Immature natural killer cell (primary cell): Measurements from ENCODE around the gene ANKRD44. TPM values are rescaled to one million over a fixed set of nuclear protein-coding genes. Genes with fewer than 3 reads are reported as not detected.

ENCODE experiments used
- DNase-seq, 3 donors: peaks; one replicate each; pipeline ENCODE4 v3.0.0; 2022; ENCODE audit warnings: mixed read lengths in 1 of 3
- H3K27ac Mint-ChIP-seq, 6 donors: one replicate each; pipeline ENCODE4 v1.8.0; 2020; ENCODE audit warnings: mixed read lengths in 6 of 6, mild to moderate bottlenecking in 5 of 6, inconsistent platforms in 4 of 6, moderate library complexity in 3 of 6
- H3K27me3 Mint-ChIP-seq, 3 donors: one replicate each; pipeline ENCODE4 v1.8.0; 2020 to 2021; ENCODE audit warnings: low read depth in 3 of 3, mild to moderate bottlenecking in 3 of 3, mixed read lengths in 3 of 3, moderate library complexity in 3 of 3, inconsistent platforms in 1 of 3
- H3K36me3 Mint-ChIP-seq, 3 donors: one replicate each; pipeline ENCODE4 v1.8.0; 2020; ENCODE audit warnings: mixed read lengths in 3 of 3, inconsistent platforms in 2 of 3, mild to moderate bottlenecking in 2 of 3
- H3K4me1 Mint-ChIP-seq, 2 donors: one replicate each; pipeline ENCODE4 v1.8.0; 2020; ENCODE audit warnings: inconsistent platforms in 2 of 2, mild to moderate bottlenecking in 2 of 2, mixed read lengths in 2 of 2, moderate library complexity in 1 of 2
- H3K4me3 Mint-ChIP-seq, 5 donors: one replicate each; pipeline ENCODE4 v1.8.0; 2020; ENCODE audit warnings: mild to moderate bottlenecking in 5 of 5, mixed read lengths in 5 of 5, inconsistent platforms in 3 of 5, moderate library complexity in 3 of 5
- H3K9me3 Mint-ChIP-seq, 6 donors: one replicate each; pipeline ENCODE4 v1.8.0; 2020; ENCODE audit warnings: mild to moderate bottlenecking in 6 of 6, mixed read lengths in 6 of 6, inconsistent platforms in 4 of 6, moderate library complexity in 3 of 6
- polyA plus RNA-seq, 3 donors: library from polyadenylated mRNA; unstranded; fragments of 300-500 nt; fragmentation: Illumina TruSeq; gene quantifications; one replicate each; pipeline ENCODE4 v1.2.3, GENCODE V29; 2021

ANKRD44 gene
- polyA plus RNA-seq, 3 donors from 2014 or later = 58.0 to 125 (median 65.6) TPM

- H3K4me1 Mint-ChIP-seq = peaks cover 22 to 39% of the 10 kb centered on the region in 2 donors
- no peak for DNase-seq
- H3K27ac Mint-ChIP-seq = no peak overlapping the region
- no peak overlapping the region for H3K4me3 Mint-ChIP-seq
- no peaks in the 10 kb centered on the region for H3K9me3 Mint-ChIP-seq
- H3K36me3 Mint-ChIP-seq = no peaks in the 10 kb centered on the region
- H3K27me3 Mint-ChIP-seq = peaks cover 0 to 7% (median 3%) of the 10 kb centered on the region in 3 donors
Observed at GRCh38 chr2:196957881-196958525, 352.6 kb downstream of the ANKRD44 start.

- Mint-ChIP-seq H3K27ac (no peak overlapping the region), H3K27me3 (peaks cover 0 to 9% (median 3%) of the 10 kb centered on the region in 3 donors), H3K4me3 (no peak overlapping the region), H3K4me1 (peaks cover 17 to 33% of the 10 kb centered on the region in 2 donors), H3K9me3 (no peaks in the 10 kb centered on the region), H3K36me3 (no peaks in the 10 kb centered on the region)
- no peak for DNase-seq
Observed at GRCh38 chr2:196957442-196957841, 353.1 kb downstream of the ANKRD44 start.

- H3K4me1 Mint-ChIP-seq = peaks cover 3 to 20% of the 10 kb centered on the region in 2 donors
- peaks cover 0 to 12% (median 6%) of the 10 kb centered on the region in 3 donors for H3K27me3 Mint-ChIP-seq
- H3K9me3 Mint-ChIP-seq = no peaks in the 10 kb centered on the region
- H3K36me3 Mint-ChIP-seq = no peaks in the 10 kb centered on the region
- DNase-seq = no peak
- H3K27ac Mint-ChIP-seq = no peak overlapping the region
- H3K4me3 Mint-ChIP-seq = no peak overlapping the region
Observed at GRCh38 chr2:196956069-196956468, 354.5 kb downstream of the ANKRD44 start.

- no peak for DNase-seq
- no peak overlapping the region for H3K27ac Mint-ChIP-seq
- H3K27me3 Mint-ChIP-seq = peaks cover 1 to 12% (median 6%) of the 10 kb centered on the region in 3 donors
- peaks cover 2 to 18% of the 10 kb centered on the region in 2 donors for H3K4me1 Mint-ChIP-seq
- H3K9me3 Mint-ChIP-seq = no peaks in the 10 kb centered on the region
- H3K4me3 Mint-ChIP-seq = no peak overlapping the region
- H3K36me3 Mint-ChIP-seq = no peaks in the 10 kb centered on the region
Observed at GRCh38 chr2:196955036-196955435, 355.5 kb downstream of the ANKRD44 start.

- Mint-ChIP-seq H3K9me3 (no peaks in the 10 kb centered on the region), H3K4me1 (peaks cover 2 to 18% of the 10 kb centered on the region in 2 donors), H3K36me3 (no peaks in the 10 kb centered on the region), H3K27me3 (peaks cover 3 to 9% (median 6%) of the 10 kb centered on the region in 3 donors), H3K4me3 (no peak overlapping the region), H3K27ac (no peak overlapping the region)
- no peak for DNase-seq
Observed at GRCh38 chr2:196954001-196954400, 356.6 kb downstream of the ANKRD44 start.

GRCh38 chr2:196952936-196953335 is 357.6 kb downstream of the ANKRD44 start:
- DNase-seq = no peak
- H3K4me1 Mint-ChIP-seq = peaks cover 2 to 18% of the 10 kb centered on the region in 2 donors
- H3K27ac Mint-ChIP-seq = no peak overlapping the region
- no peaks in the 10 kb centered on the region for H3K36me3 Mint-ChIP-seq
- H3K4me3 Mint-ChIP-seq = no peak overlapping the region
- peaks cover 3 to 9% (median 6%) of the 10 kb centered on the region in 3 donors for H3K27me3 Mint-ChIP-seq
- no peaks in the 10 kb centered on the region for H3K9me3 Mint-ChIP-seq

- no peak overlapping the region for H3K4me3 Mint-ChIP-seq
Observed at GRCh38 chr2:196951973-196952372, 358.6 kb downstream of the ANKRD44 start.

GRCh38 chr2:196949116-196949515 is 361.5 kb downstream of the ANKRD44 start:
- DNase-seq = no peak
- no peaks in the 10 kb centered on the region for H3K9me3 Mint-ChIP-seq
- no peak overlapping the region for H3K4me3 Mint-ChIP-seq
- peaks cover 3 to 8% (median 5%) of the 10 kb centered on the region in 3 donors for H3K27me3 Mint-ChIP-seq
- no peak overlapping the region for H3K27ac Mint-ChIP-seq
- H3K36me3 Mint-ChIP-seq = no peaks in the 10 kb centered on the region
- no peaks in the 10 kb centered on the region for H3K4me1 Mint-ChIP-seq

More at GRCh38 chr2:196951973-196952372, 358.6 kb downstream of the ANKRD44 start:
- peaks cover 3 to 9% (median 6%) of the 10 kb centered on the region in 3 donors for H3K27me3 Mint-ChIP-seq
- H3K27ac Mint-ChIP-seq = no peak overlapping the region
- DNase-seq = no peak
- no peaks in the 10 kb centered on the region for H3K9me3 Mint-ChIP-seq
- H3K36me3 Mint-ChIP-seq = no peaks in the 10 kb centered on the region
- peaks cover 2 to 18% of the 10 kb centered on the region in 2 donors for H3K4me1 Mint-ChIP-seq

GRCh38 chr2:196944570-196944969 is 366.0 kb downstream of the ANKRD44 start:
- H3K27ac Mint-ChIP-seq = no peak overlapping the region
- H3K4me3 Mint-ChIP-seq = no peak overlapping the region
- no peak for DNase-seq
- H3K27me3 Mint-ChIP-seq = peaks cover 0 to 5% (median 0%) of the 10 kb centered on the region in 3 donors
- no peaks in the 10 kb centered on the region for H3K9me3 Mint-ChIP-seq
- no peaks in the 10 kb centered on the region for H3K36me3 Mint-ChIP-seq
- no peaks in the 10 kb centered on the region for H3K4me1 Mint-ChIP-seq

- H3K36me3 Mint-ChIP-seq = no peaks in the 10 kb centered on the region
- H3K4me1 Mint-ChIP-seq = no peaks in the 10 kb centered on the region
- H3K27ac Mint-ChIP-seq = no peak overlapping the region
- no peak overlapping the region for H3K4me3 Mint-ChIP-seq
- no peaks in the 10 kb centered on the region for H3K9me3 Mint-ChIP-seq
- no peak for DNase-seq
- peaks cover 0 to 5% (median 0%) of the 10 kb centered on the region in 3 donors for H3K27me3 Mint-ChIP-seq
Observed at GRCh38 chr2:196941398-196942078, 369.0 kb downstream of the ANKRD44 start.

GRCh38 chr2:196939371-196939770 is 371.2 kb downstream of the ANKRD44 start:
- no peak for DNase-seq
- H3K9me3 Mint-ChIP-seq = no peaks in the 10 kb centered on the region
- no peak overlapping the region for H3K27ac Mint-ChIP-seq
- no peaks in the 10 kb centered on the region for H3K27me3 Mint-ChIP-seq
- no peaks in the 10 kb centered on the region for H3K4me1 Mint-ChIP-seq
- H3K36me3 Mint-ChIP-seq = no peaks in the 10 kb centered on the region
- H3K4me3 Mint-ChIP-seq = no peak overlapping the region

Other genes with a start within 250 kb of the ANKRD44 start
- gene SF3B1, start 124.2 kb upstream of the ANKRD44 start, polyA plus RNA-seq = 100 to 1,000 TPM; 123 to 165 (median 133) TPM
- 10 to 100 TPM; 49.4 to 80.9 (median 56.6) TPM for gene COQ10B, start 142.8 kb upstream of the ANKRD44 start, polyA plus RNA-seq
- gene HSPD1, start 189.1 kb upstream of the ANKRD44 start, polyA plus RNA-seq = 10 to 100 TPM; 50.7 to 77.3 (median 52.2) TPM
- 10 to 100 TPM; 60.2 to 96.7 (median 93.7) TPM for gene HSPE1, start 189.6 kb upstream of the ANKRD44 start, polyA plus RNA-seq
- gene MOB4, start 205.3 kb upstream of the ANKRD44 start, polyA plus RNA-seq = 10 to 100 TPM; 33.5 to 56.0 (median 33.9) TPM